ENCODE results near the gene KCNK15.

DNA sequence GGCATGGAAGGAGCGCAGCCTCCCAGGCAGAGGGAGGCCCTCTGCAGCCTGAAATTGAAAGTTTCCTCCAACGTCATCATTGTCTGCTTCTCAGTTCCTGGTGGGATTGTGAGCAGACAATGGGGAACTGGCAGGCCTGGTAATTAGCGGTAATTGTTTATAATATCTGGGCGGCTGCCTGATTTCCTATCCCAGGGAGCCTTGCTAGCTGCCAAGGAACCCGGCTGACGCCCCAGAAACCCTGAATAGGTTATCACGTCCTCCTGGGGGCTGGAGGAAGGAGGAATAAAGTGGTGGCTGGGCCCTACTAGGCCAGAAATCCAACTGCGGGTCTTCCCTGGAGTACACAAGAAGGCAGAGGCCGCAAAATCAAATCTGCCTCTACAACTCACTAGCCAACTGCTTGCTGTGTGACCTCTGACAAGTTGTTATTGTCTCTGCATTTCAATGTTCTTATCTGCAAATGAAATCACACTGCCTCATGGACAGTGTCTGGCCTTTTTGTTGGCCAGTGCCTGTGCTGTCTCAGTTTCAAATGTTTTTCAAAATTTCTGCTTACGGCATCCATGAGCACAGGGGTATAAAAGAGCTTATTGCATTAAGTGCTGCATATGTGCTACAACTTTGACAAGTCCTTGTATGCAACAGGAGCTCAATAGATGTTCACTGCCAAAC is 16.9 kb downstream of the KCNK15 start:
- TF ChIP-seq TAF1 (IDR thresholded peaks at IDR 0.05; ENCODE audit: borderline replicate concordance, low read depth, low read length) = no peak
- TF ChIP-seq POLR2A (IDR thresholded peaks at IDR 0.05; ENCODE audit: low read depth, low read length) = no peak
- no peak for TF ChIP-seq POLR2AphosphoS5 (IDR thresholded peaks at IDR 0.05; ENCODE audit: low read depth, low read length)

All from GM12892 (cell line).